ENCODE measurements around the gene ZNF136.

Gene ZNF136

GRCh38 chr19:12194827-12195731 is 32.2 kb downstream of the ZNF136 start:
- ATAC-seq = peak; percentile 91 to 96

- ATAC-seq = no peak
Observed at GRCh38 chr19:12198136-12198535, 35.2 kb downstream of the ZNF136 start.

GRCh38 chr19:12199757-12200419 is 37.0 kb downstream of the ZNF136 start:
- ATAC-seq = no peak

- peak; percentile 67 to 69 for ATAC-seq
Observed at GRCh38 chr19:12202250-12202649, 39.4 kb downstream of the ZNF136 start.

- no peak for ATAC-seq
Observed at GRCh38 chr19:12205296-12205695, 42.4 kb downstream of the ZNF136 start.

- no peak for ATAC-seq
Observed at GRCh38 chr19:12208221-12208620, 45.3 kb downstream of the ZNF136 start.

GRCh38 chr19:12217332-12217731 is 54.4 kb downstream of the ZNF136 start:
- ATAC-seq = no peak

- ATAC-seq = no peak
Observed at GRCh38 chr19:12222980-12223630, 60.2 kb downstream of the ZNF136 start.

GRCh38 chr19:12224676-12225075 is 61.8 kb downstream of the ZNF136 start:
- ATAC-seq = no peak

- no peak for ATAC-seq
Observed at GRCh38 chr19:12229990-12230389, 67.1 kb downstream of the ZNF136 start.

GRCh38 chr19:12230751-12231733 is 68.1 kb downstream of the ZNF136 start:
- no peak for ATAC-seq

GRCh38 chr19:12232961-12233360 is 70.1 kb downstream of the ZNF136 start:
- ATAC-seq = no peak

- ATAC-seq = no peak
Observed at GRCh38 chr19:12237143-12237839, 74.4 kb downstream of the ZNF136 start.

Data from activated CD4-positive, CD25-positive, alpha-beta regulatory T cell treated with anti-CD3 and anti-CD28 coated beads, Interleukin-2, amount 50 U/mL, for 24 hours (primary cell).